ENCODE data around the gene SNRNP48. TPM values are rescaled to one million over a fixed set of nuclear protein-coding genes. Genes with fewer than 3 reads are reported as not detected.

Gene SNRNP48
- total RNA-seq, 1 experiment from 2014 or later = 26.2 TPM

GRCh38 chr6:7649037-7649810 is 59.2 kb downstream of the SNRNP48 start:
- no peak overlapping the region for H2AFZ ChIP-seq (ENCODE audit: low read depth, low read length, poor library complexity, severe bottlenecking)
- no TSS peak for BruUV-seq (replicated peaks)
- ATAC-seq (no peak), DNase-seq (ENCODE audit: low read depth, low spot score) (no peak)
- RAD21 ChIA-PET (ENCODE audit: low non-redundant PET in 1 of 2, low total read pairs in 2 of 2, uncharacterized antibody in 2 of 2, unreplicated experiment in 2 of 2) = no interaction called here
- H3K4me3 ChIP-seq (replicated peaks in 1 of 2; ENCODE audit: low read depth in 1 of 2, low read length in 2 of 2) = no peak overlapping the region
- H3K4me1 ChIP-seq (ENCODE audit: control insufficient read depth in 1 of 2, insufficient read depth in 2 of 2, low read length in 2 of 2) = no peaks in the 10 kb centered on the region
- H4K20me1 ChIP-seq (ENCODE audit: insufficient read depth) = no peaks in the 10 kb centered on the region
- no peak overlapping the region for H3K9ac ChIP-seq (ENCODE audit: low read length)
- H3K27ac ChIP-seq (ENCODE audit: low read depth, low read length) = no peak overlapping the region
- 0 out of 2 replicates have a peak, but pooled peaks cover 3% of the 10 kb centered on the region for H3K9me2 ChIP-seq (ENCODE audit: insufficient read depth)
- no peak overlapping the region for H3K4me2 ChIP-seq (ENCODE audit: low read length)
- CTCF ChIA-PET = no interaction called here
- H3K79me2 ChIP-seq (ENCODE audit: insufficient read depth, low read length) = no peaks in the 10 kb centered on the region
- no peak for TF ChIP-seq REST (IDR thresholded peaks at IDR 0.05; ENCODE audit: low read depth)
- no peak for TF ChIP-seq CBX3 (IDR thresholded peaks at IDR 0.05; ENCODE audit: low read depth)
- TF ChIP-seq CTCF (IDR thresholded peaks at IDR 0.05 in 2 of 3, conservative IDR thresholded peaks at IDR 0.05 in 1 of 3; ENCODE audit: borderline replicate concordance in 1 of 3, insufficient read depth in 1 of 3, low read depth in 2 of 3, low read length in 2 of 3) = no peak
- no peak for TF ChIP-seq ZFX (IDR thresholded peaks at IDR 0.05)
- TF ChIP-seq ATF3 (IDR thresholded peaks at IDR 0.05) = no peak
- no peak for TF ChIP-seq FOSL1 (IDR thresholded peaks at IDR 0.05; ENCODE audit: low read depth)
- no peak for TF ChIP-seq MAX (IDR thresholded peaks at IDR 0.05)
- no peak for TF ChIP-seq SP1 (IDR thresholded peaks at IDR 0.05; ENCODE audit: low read depth)
- no peak for TF ChIP-seq JUND (IDR thresholded peaks at IDR 0.05)
- TF ChIP-seq SRF (IDR thresholded peaks at IDR 0.05; ENCODE audit: low read depth) = no peak
- TF ChIP-seq SIN3A (IDR thresholded peaks at IDR 0.05; ENCODE audit: low read depth) = no peak
- TF ChIP-seq EZH2 (IDR thresholded peaks at IDR 0.05) = no peak
- POLR2A ChIA-PET = no interaction called here
- intact Hi-C loops (cut with micrococcal nuclease) = no loop called here
- 0 out of 2 replicates have a peak, but pooled peaks cover 5% of the 10 kb centered on the region for H3K27me3 ChIP-seq (ENCODE audit: insufficient read depth, low read length)
- no peaks in the 10 kb centered on the region for H3K9me3 ChIP-seq (ENCODE audit: control insufficient read depth in 1 of 2, insufficient read depth in 1 of 2, low read depth in 1 of 2, low read length in 2 of 2)
- H3K36me3 ChIP-seq (ENCODE audit: control insufficient read depth in 1 of 2, insufficient read depth in 2 of 2, low read length in 2 of 2) = no peaks in the 10 kb centered on the region

Data from HCT116 (cell line).